IMR-90 (cell line): Measurements from ENCODE around the gene BCL2L15. TPM values are rescaled to one million over a fixed set of nuclear protein-coding genes. Genes with fewer than 3 reads are reported as not detected.

ENCODE experiments used
- ATAC-seq: fragments of 200-7000 bp; cut with Tn5 transposase; 2 replicates; pipeline ENCODE4 v1.9.1; 2020; ENCODE audit warnings: low read depth, mild to moderate bottlenecking, moderate library complexity
- BruUV-seq: library from RNA; stranded (reverse); fragments of 400-500 nt; replicated peaks from 2 replicates; lab custom pipeline; 2021; lab: Mats Ljungman, UMichigan
- CTCF ChIA-PET: fragments of 300-600 bp; formaldehyde crosslinking; extraction: SDS; loops from one replicate; lab custom pipeline; 2021; ENCODE audit warnings: antibody characterized with exemption; lab: Yijun Ruan, JAX
- POLR2A ChIA-PET: fragments of 300-600 bp; sonication (Branson Sonifier 250); formaldehyde crosslinking; loops from one replicate; lab custom pipeline; 2022; ENCODE audit warnings: antibody characterized with exemption; ENCODE audit not compliant: unreplicated experiment; lab: Charles Lee
- DNase-seq: peaks from one replicate; pipeline ENCODE4 v3.0.0; 2013
- H2AFZ ChIP-seq: replicated peaks from 2 replicates; pipeline ENCODE3; 2013; ENCODE audit warnings: low read length, mild to moderate bottlenecking; ENCODE audit not compliant: poor library complexity
- H2AK5ac ChIP-seq: 2 replicates; pipeline ENCODE4 v1.6.1; 2013; ENCODE audit warnings: low read depth, low read length, inconsistent platforms
- H2AK9ac ChIP-seq: replicated peaks from 2 replicates; pipeline ENCODE3; 2013; ENCODE audit warnings: mild to moderate bottlenecking, low read depth, low read length, moderate library complexity; ENCODE audit not compliant: poor library complexity
- H2BK120ac ChIP-seq: 2 replicates; pipeline ENCODE4 v1.6.1; 2013; ENCODE audit warnings: low read depth, low read length, inconsistent platforms
- H2BK15ac ChIP-seq: 3 replicates; pipeline ENCODE4 v1.6.1; 2013; ENCODE audit warnings: low read depth, low read length, inconsistent platforms
- H2BK20ac ChIP-seq: 2 replicates; pipeline ENCODE4 v1.6.1; 2013; ENCODE audit warnings: low read depth, mild to moderate bottlenecking, inconsistent platforms, low read length, moderate library complexity
- H2BK5ac ChIP-seq: 2 replicates; pipeline ENCODE4 v1.6.1; 2013; ENCODE audit warnings: mild to moderate bottlenecking, low read depth, low read length, inconsistent platforms; ENCODE audit not compliant: poor library complexity, severe bottlenecking
- H3K14ac ChIP-seq: replicated peaks from 2 replicates; pipeline ENCODE4 v1.6.1; 2013; ENCODE audit warnings: low read depth, low read length, inconsistent platforms
- H3K18ac ChIP-seq: 2 replicates; pipeline ENCODE4 v1.6.1; 2013; ENCODE audit warnings: low read depth, low read length, control low read depth
- H3K23ac ChIP-seq: 2 replicates; pipeline ENCODE4 v1.6.1; 2013; ENCODE audit warnings: low read depth, low read length, inconsistent platforms
- H3K27ac ChIP-seq: 2 replicates; pipeline ENCODE4 v1.5.1; 2013; ENCODE audit warnings: mild to moderate bottlenecking, control low read depth, low read length; ENCODE audit not compliant: insufficient read depth
- H3K27me3 ChIP-seq: 2 replicates; pipeline ENCODE4 v1.6.1; 2013; ENCODE audit warnings: low read length; ENCODE audit not compliant: control insufficient read depth, insufficient read depth
- H3K36me3 ChIP-seq: 2 replicates; pipeline ENCODE4 v1.6.1; 2013; ENCODE audit warnings: low read length, mixed read lengths; ENCODE audit not compliant: control insufficient read depth, insufficient read depth
- H3K4ac ChIP-seq: 2 replicates; pipeline ENCODE4 v1.6.1; 2013; ENCODE audit warnings: low read depth, low read length, inconsistent platforms
- H3K4me1 ChIP-seq: 2 replicates; pipeline ENCODE4 v1.6.1; 2013; ENCODE audit warnings: low read length, mixed read lengths; ENCODE audit not compliant: control insufficient read depth, insufficient read depth
- H3K4me2 ChIP-seq: 2 replicates; pipeline ENCODE4 v1.6.1; 2013; ENCODE audit warnings: low read depth, mild to moderate bottlenecking, control low read depth, low read length, moderate library complexity
- H3K4me3 ChIP-seq: 2 replicates; pipeline ENCODE4 v1.5.1; 2013; ENCODE audit warnings: low read depth, mild to moderate bottlenecking, control low read depth, low read length, moderate library complexity; ENCODE audit not compliant: insufficient read depth
- H3K56ac ChIP-seq: 2 replicates; pipeline ENCODE4 v1.6.1; 2013; ENCODE audit warnings: low read length, inconsistent platforms; ENCODE audit not compliant: insufficient read depth; ENCODE audit errors: extremely low read depth
- H3K79me1 ChIP-seq, 2 experiments: 2 replicates each; pipeline ENCODE4 v1.6.1; 2013; ENCODE audit warnings: low read length in 2 of 2, inconsistent platforms in 1 of 2, low read depth in 1 of 2
- H3K9ac ChIP-seq: 2 replicates; pipeline ENCODE4 v1.6.1; 2013; ENCODE audit warnings: low read depth, low read length, control low read depth
- H3K9me1 ChIP-seq: 2 replicates; pipeline ENCODE4 v1.6.1; 2013; ENCODE audit warnings: low read length, inconsistent platforms; ENCODE audit not compliant: insufficient read depth
- H3K9me3 ChIP-seq: 2 replicates; pipeline ENCODE4 v1.6.1; 2013; ENCODE audit warnings: low read length; ENCODE audit not compliant: control insufficient read depth, insufficient read depth
- H4K20me1 ChIP-seq: 2 replicates; pipeline ENCODE4 v1.6.1; 2013; ENCODE audit warnings: low read length, inconsistent platforms; ENCODE audit not compliant: insufficient read depth
- H4K5ac ChIP-seq: 2 replicates; pipeline ENCODE4 v1.6.1; 2013; ENCODE audit warnings: mild to moderate bottlenecking, low read depth, low read length, control low read depth
- H4K8ac ChIP-seq, 2 experiments: 2 replicates each; pipeline ENCODE4 v1.6.1; 2013; ENCODE audit warnings: low read depth in 2 of 2, low read length in 2 of 2, control low read depth in 1 of 2, inconsistent platforms in 1 of 2
- H4K91ac ChIP-seq: 2 replicates; pipeline ENCODE4 v1.6.1; 2013; ENCODE audit warnings: low read depth, low read length, inconsistent platforms; ENCODE audit not compliant: insufficient read depth
- BHLHE40 ChIP-seq: fragments of 150-350 bp; IDR thresholded peaks from 2 replicates; pipeline ENCODE4 v1.6.1; 2016; ENCODE audit warnings: mild to moderate bottlenecking, low read depth, low read length
- CEBPB ChIP-seq: IDR thresholded peaks from 2 replicates; pipeline ENCODE4 v1.6.1; 2012; ENCODE audit warnings: low read depth, low read length, improper control_type of control experiment
- CHD1 ChIP-seq: IDR thresholded peaks from 2 replicates; pipeline ENCODE4 v1.6.1; 2012; ENCODE audit warnings: low read depth, low read length, improper control_type of control experiment
- FOS ChIP-seq: fragments of 150-350 bp; IDR thresholded peaks from 2 replicates; pipeline ENCODE4 v1.6.1; 2016; ENCODE audit warnings: low read depth, low read length
- MAZ ChIP-seq: IDR thresholded peaks from 2 replicates; pipeline ENCODE4 v1.6.1; 2012; ENCODE audit warnings: low read depth, mild to moderate bottlenecking, low read length, improper control_type of control experiment, moderate library complexity, borderline replicate concordance
- MXI1 ChIP-seq: IDR thresholded peaks from 2 replicates; pipeline ENCODE4 v1.6.1; 2012; ENCODE audit warnings: low read depth, mild to moderate bottlenecking, low read length, moderate library complexity, borderline replicate concordance
- NFE2L2 ChIP-seq: fragments of 150-350 bp; IDR thresholded peaks from 2 replicates; pipeline ENCODE4 v1.6.1; 2016; ENCODE audit warnings: low read depth, mild to moderate bottlenecking, low read length
- POLR2A ChIP-seq: IDR thresholded peaks from 2 replicates; pipeline ENCODE4 v1.6.1; 2012; ENCODE audit warnings: mild to moderate bottlenecking, low read depth, low read length
- WGBS, 2 experiments: methylation state at CpG; one replicate each; pipeline versions ENCODE4 v1.1.5 to v1.1.7; 2013; ENCODE audit warnings: missing lambda C conversion rate in 2 of 2; ENCODE audit not compliant: insufficient read length in 1 of 2; ENCODE audit errors: extremely low coverage in 2 of 2; 5-methylcytosine and 5-hydroxymethylcytosine counted together
- dilution Hi-C: fragments of 300-500 bp; cut with HindIII; formaldehyde crosslinking; loops from one replicate; pipeline ENCODE4 v1.14.3; 2018; ENCODE audit warnings: low sequenced_read_pairs; ENCODE audit not compliant: unreplicated experiment
- in situ Hi-C: fragments of 300-500 bp; cut with MboI; formaldehyde crosslinking; loops from 3 replicates; pipeline ENCODE4 v1.14.3; 2019; ENCODE audit warnings: low sequenced_read_pairs, inconsistent platforms, mixed read lengths
- intact Hi-C: fragments of 100-400 bp; cut with micrococcal nuclease; formaldehyde crosslinking; loops from 2 replicates; pipeline ENCODE4 v1.10.0; 2022
- polyA plus RNA-seq, 3 experiments: library from polyadenylated mRNA; depleted of rRNA; stranded (reverse); fragments of >200 nt; gene quantifications; 2 replicates each; pipeline ENCODE4 v1.2.3, GENCODE V29; 2012; ENCODE audit warnings: low replicate concordance in 1 of 3
- total RNA-seq: library from RNA; depleted of rRNA; stranded (reverse); fragments of >200 nt; gene quantifications from 2 replicates; pipeline ENCODE4 v1.2.3, GENCODE V29; 2012

The BCL2L15 gene
- total and polyA plus RNA-seq, 2 of the 4 experiments (the other 2 are of a cell fraction): under 0.01 to 0.15 TPM

DNA sequence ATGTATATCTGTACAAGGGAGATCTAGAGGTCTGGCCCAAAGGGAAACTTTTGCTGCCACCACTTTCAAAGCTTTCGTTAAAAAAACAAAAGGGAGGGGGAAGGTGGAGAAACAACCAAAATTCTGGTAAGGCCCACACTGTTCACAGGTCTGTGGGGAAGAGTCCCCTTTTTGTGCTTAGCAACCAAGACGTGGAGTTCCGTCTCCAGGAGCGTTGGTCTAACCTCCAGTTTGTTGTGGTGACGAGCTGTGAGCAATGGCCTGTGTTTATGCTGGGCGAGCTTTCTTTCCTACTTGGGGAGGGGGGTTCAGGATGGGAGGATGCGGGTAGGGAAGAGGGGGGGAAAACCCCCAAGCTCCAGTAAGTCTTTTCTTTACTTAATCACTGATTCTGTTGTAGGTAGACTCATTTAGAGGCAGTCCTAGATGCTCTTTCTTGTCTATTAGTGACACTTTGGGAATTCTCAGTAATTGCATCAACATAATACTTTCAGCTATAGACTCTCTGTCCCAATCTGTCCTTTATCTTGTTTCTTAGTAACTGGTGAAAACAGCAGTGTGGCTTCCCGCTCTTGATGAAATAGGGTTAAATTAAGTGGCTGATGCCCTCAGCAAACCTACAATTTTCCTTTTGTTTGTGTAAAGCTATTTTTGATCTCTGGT, 43.2 kb upstream of the BCL2L15 start:
- H3K4me2 ChIP-seq: peak overlapping the region; percentile 98
- peak overlapping the region in 1 of 2 experiments; percentile 14; a peak in 1 of 4 replicates for H4K8ac ChIP-seq
- 0 out of 3 replicates have a peak overlapping the region, but pooled peaks have one; percentile 47 for H2BK15ac ChIP-seq
- H3K9me3 ChIP-seq: no peaks in the 10 kb centered on the region
- dilution Hi-C loops (no loop called here), in situ Hi-C loops (no loop called here), intact Hi-C loops (loop anchor here (2.0 to 10.0 kb wide), 2 partner anchors 44 to 786 kb away; no protein-coding TSS in a partner anchor)
- H2AK5ac ChIP-seq: peak overlapping the region; percentile 89; the same call in 1 of the 2 replicates
- H3K4ac ChIP-seq: peak overlapping the region; percentile 86
- POLR2A ChIA-PET: interaction anchor here (0.5 to 1.9 kb wide), 4 partner anchors 27 to 1477 kb away, joined by 4 to 9 read pairs (median 7); partner anchors contain the start of genes AP4B1 and DCLRE1B
- peaks cover 50% of the 10 kb centered on the region for H4K20me1 ChIP-seq
- H3K9ac ChIP-seq: peak overlapping the region; percentile 88
- TF ChIP-seq MAZ: peak; percentile 71
- peak; percentile 43; the same call in 1 of the 2 replicates for TF ChIP-seq CEBPB
- 0 out of 2 replicates have a peak, but pooled peaks have one; percentile 9 for TF ChIP-seq FOS
- TF ChIP-seq POLR2A: peak; percentile 75; the same call in 1 of the 2 replicates
- TF ChIP-seq CHD1: no peak
- TF ChIP-seq NFE2L2: no peak
- TF ChIP-seq MXI1: 0 out of 2 replicates have a peak, but pooled peaks have one; percentile 41
- peak; percentile 47; the same call in 1 of the 2 replicates for TF ChIP-seq BHLHE40
- H3K79me1 ChIP-seq: peaks cover 0 to 45% of the 10 kb centered on the region in 2 experiments; a peak in 2 of 4 replicates
- H3K56ac ChIP-seq: 0 out of 2 replicates have a peak overlapping the region, but pooled peaks have one; percentile 27
- WGBS, 2 experiments: 0% methylated on average over 2 of the region's 8 CpGs; no CpG with 5 or more reads in 1 of the 2 experiments
- H3K23ac ChIP-seq: peak overlapping the region; percentile 86
- no TSS peak for BruUV-seq
- peak overlapping the region; percentile 85 for H3K14ac ChIP-seq
- peak overlapping the region; percentile 29; the same call in 1 of the 2 replicates for H3K18ac ChIP-seq
- H3K36me3 ChIP-seq: no peaks in the 10 kb centered on the region
- peak overlapping the region; percentile 96 for H3K4me3 ChIP-seq
- no peaks in the 10 kb centered on the region for H3K27me3 ChIP-seq
- 0 out of 2 replicates have a peak overlapping the region, but pooled peaks have one; percentile 1 for H4K91ac ChIP-seq
- CTCF ChIA-PET: interaction anchor here (1.1 to 2.2 kb wide), 2 partner anchors 48 to 95 kb away, joined by 3 to 6 read pairs; no protein-coding TSS in a partner anchor
- H2AFZ ChIP-seq: peak overlapping the region; percentile 99
- peak overlapping the region; percentile 67 for H2BK5ac ChIP-seq
- no peak overlapping the region for H2BK20ac ChIP-seq
- H3K27ac ChIP-seq: peak overlapping the region; percentile 84
- ATAC-seq (peak; percentile 21), DNase-seq (peak; percentile 83)
- peak overlapping the region; percentile 3 for H2AK9ac ChIP-seq
- H3K4me1 ChIP-seq: no peaks in the 10 kb centered on the region
- H2BK120ac ChIP-seq: no peak overlapping the region
- H4K5ac ChIP-seq: peak overlapping the region; percentile 28; the same call in 1 of the 2 replicates
- H3K9me1 ChIP-seq: peaks cover 5% of the 10 kb centered on the region; the same call in 1 of the 2 replicates
